H1 (cell line): ENCODE data around the gene GBE1. TPM values are rescaled to one million over a fixed set of nuclear protein-coding genes. Genes with fewer than 3 reads are reported as not detected.

Source experiments
- CHD7 ChIP-seq: fragments of 300-600 bp; sonication (generic); IDR thresholded peaks from 2 replicates; pipeline ENCODE4 v1.7.1; 2012; ENCODE audit warnings: low read length, moderate library complexity, mild to moderate bottlenecking, inconsistent platforms; ENCODE audit not compliant: insufficient replicate concordance
- polyA plus RNA-seq, 7 experiments: library from polyadenylated mRNA; depleted of rRNA in 3 of 7; stranded (reverse) in 5 of 7; unstranded in 2 of 7; fragments of >200 nt in 5 of 7; fragments of 200-250 nt in 2 of 7; gene quantifications; 1 replicate in 5 of 7; 2 replicates in 1 of 7; 4 replicates in 1 of 7; pipeline versions ENCODE4 v1.2.1 to v1.2.3, GENCODE V29; 2011 to 2013; ENCODE audit warnings: missing spikeins in 2 of 7, mixed read lengths in 2 of 7
- total RNA-seq: library from RNA; stranded (reverse); fragmentation: NEBNext Ultra II Directional; extraction: Animal tissue kit (Norgen Biotek cat#: 25700); gene quantifications from 2 replicates; pipeline ENCODE4 v1.2.1, GENCODE V29; 2021

Gene GBE1
- total and polyA plus RNA-seq, 2 of the 8 experiments (the other 6 are each of a cell fraction or from before 2014, with no cell fraction given): 3.3 to 7.3 TPM

DNA sequence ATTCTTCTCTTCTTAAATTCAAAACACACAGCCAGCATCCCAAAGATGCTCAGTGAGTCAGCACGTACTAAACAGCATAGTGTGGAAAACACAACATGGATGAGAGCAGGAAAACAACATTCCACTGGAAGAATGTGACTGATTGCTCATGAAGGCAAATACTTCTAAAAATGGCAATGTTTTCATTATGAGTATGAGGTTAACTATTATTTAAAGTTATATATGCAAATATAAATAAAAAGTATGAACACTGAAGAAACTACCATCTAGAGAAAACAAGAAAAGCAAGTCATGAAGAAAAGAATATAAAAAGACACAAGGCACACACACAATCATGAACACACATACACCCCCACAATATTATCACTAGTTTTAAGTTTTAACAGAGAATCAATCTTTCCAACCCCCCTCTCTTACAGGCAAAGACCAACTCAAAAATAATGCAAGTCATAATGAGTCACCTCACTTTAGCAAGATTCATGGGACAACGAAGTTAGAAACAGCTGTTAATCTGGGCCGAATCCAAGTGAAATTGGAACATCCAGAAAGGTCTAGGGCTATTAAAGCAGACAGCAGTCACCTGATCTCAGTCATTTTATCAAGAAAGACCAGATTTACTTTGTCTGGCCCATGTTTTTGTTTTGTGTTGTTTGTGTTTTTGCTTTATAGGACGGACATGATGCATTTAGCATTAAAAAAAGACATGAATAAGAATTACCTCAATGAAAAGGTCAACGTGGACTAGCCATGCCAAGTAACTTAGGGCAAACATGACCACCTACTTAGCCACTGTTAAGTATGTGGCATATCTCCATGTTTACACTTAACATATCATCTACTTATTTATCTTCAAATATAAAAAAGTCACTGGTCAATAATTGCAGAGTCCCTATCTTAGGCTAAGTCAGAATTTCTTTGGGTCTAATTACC lies 18.1 kb downstream of the GBE1 start (continued):
- no peak for TF ChIP-seq CHD7
- TF ChIP-seq, all 59 proteins: peak for 0
